ENCODE results near the gene DHX36.
A peak's percentile ranks its signal among the peaks of the same experiment; 100 is the strongest.

Gene DHX36

GRCh38 chr3:154285221-154285620, 39.1 kb downstream of the DHX36 start:
- no peak for DNase-seq

GRCh38 chr3:154280161-154280560, 44.1 kb downstream of the DHX36 start:
- no peak for DNase-seq

DNA sequence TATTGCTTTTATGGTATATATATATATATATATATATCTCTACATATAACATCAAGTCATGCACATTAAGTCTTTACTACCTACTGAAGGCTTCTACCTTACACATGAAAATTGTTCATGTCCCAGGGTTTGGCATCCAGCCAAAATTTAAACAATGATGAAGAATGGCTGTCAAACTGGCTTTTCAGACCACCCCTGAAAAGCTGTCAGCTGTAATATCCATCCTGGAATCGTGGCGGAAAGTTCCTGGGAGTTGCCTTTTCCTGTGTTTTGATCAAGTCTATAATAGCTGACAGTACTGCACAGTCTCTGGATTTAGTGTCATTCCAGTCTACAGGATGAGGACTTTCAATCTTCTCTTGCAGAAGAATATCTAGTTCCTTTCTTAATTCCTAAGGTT, 48.3 kb downstream of the DHX36 start:
- DNase-seq, result peak; percentile 29

DNA sequence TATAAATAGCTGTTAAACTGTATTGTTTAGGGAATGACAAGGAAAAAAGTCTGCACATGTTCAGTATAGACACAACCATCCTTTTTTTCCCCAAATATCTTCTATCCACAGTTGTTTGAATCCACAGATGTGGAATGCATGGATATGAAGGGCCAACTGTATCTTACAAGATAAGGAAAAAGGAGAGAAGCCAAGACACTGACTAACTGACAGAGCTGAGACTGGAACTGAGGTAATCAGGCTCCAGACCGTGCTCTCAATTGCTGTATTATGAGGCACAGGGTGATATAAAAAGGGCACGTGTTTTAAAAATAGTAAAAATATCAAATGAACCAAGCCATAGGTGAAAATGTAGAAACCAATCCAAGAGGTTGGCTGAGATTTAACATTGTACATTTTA, 49.0 kb downstream of the DHX36 start:
- no peak for DNase-seq

DNA sequence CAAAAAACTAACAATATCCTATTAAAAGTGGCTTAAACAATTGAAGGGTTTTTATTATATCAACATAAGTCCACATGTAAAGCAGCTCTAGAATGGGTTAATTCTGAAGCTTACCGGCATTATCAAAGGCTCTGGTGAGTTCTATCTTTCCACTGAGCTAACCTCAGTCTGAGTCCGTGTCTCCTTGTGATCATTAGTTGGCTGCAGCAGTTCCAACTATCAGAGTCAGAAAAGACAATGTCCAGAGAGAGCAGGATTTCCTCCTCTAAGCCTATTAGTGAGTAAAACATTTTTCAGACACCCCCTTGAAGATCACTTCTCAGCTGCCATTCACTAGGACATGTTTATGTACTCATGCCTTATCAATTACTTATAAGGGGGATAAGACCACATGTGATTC, 49.9 kb downstream of the DHX36 start:
- DNase-seq, result no peak

DNA sequence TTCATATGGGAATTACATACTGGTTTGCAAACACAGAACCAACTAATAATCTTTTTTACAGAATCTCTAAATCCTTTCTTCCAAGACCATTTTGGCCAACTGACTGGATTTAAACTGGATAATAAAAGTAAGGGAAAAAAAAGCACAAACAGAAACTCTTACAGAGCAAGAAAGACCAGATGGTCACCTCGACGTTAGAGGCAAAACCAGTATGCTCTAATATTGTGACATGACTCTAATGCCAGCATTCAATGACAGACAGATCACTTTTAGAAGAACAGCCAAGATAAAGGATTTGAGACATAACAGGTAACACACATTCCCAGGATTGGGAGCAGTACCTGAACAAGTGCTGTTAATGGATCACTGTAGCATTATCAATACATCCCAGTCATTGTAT, 50.9 kb downstream of the DHX36 start:
- no peak for DNase-seq

GRCh38 chr3:154254527-154254926, 69.8 kb downstream of the DHX36 start:
- no peak for DNase-seq

DNA sequence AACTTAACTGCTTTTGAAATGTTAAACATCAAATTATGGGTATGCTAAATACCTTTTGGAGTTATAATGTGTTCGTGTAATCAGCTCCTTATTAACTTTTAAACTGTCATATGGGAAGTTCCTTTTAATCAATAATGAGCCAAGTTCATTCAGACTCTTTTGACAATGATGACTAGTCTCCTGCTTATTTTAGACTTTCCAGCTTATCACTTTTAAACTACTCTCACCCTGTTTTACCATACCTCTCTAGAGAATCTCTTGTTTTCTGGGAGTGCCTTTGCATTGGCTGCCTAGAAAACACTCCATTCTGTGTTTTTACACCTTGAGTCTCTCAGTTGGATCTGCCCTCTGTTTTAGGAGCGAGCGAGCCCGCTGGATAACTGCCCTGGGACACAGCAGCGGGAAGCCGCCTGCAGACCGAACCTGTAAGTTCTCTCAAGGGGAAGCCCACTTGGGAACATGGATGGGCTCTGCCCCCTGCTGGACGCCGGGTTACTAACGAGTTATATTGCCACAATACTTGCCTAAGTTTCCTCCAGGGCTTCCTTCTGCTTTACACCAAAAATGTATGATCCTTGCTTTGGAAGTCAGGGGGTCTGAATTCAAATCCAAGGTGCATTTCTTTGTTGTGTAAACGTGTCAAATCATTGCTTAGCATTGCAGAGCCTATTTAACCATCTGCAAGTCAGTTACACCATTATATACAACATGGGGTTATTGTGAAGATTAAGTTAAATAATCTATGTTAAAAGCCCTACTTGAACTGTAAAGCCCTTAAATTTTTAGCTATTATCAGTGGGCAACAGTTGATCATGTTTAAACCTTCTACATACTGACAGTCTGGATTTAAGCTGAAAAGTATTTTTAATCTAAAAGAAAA, 71.3 kb downstream of the DHX36 start:
- peak; percentile 75 for DNase-seq

DNA sequence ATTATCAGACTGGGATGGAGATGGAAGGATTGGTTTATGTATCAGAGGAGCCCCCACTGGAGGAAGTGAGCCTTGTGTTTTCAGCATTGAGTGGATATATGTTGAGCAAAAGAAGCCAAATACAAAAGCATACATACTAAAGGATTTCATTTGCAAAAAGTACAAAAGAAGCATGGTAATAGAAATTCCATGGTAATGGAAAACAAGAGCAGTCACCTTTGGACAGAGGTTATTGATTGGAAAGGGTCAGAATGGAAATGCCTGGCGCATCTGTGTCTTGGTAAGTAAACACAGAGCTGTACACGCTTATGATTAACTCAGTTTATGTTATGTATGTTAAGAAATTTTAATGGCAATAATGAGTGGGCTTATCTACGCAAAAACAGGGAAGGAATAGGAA, 72.7 kb downstream of the DHX36 start:
- no peak for DNase-seq

GRCh38 chr3:154250291-154250690, 74.0 kb downstream of the DHX36 start:
- DNase-seq, result no peak

GRCh38 chr3:154247806-154248415, 76.4 kb downstream of the DHX36 start:
- DNase-seq, result no peak

GRCh38 chr3:154244644-154245043, 79.6 kb downstream of the DHX36 start:
- no peak for DNase-seq

DNA sequence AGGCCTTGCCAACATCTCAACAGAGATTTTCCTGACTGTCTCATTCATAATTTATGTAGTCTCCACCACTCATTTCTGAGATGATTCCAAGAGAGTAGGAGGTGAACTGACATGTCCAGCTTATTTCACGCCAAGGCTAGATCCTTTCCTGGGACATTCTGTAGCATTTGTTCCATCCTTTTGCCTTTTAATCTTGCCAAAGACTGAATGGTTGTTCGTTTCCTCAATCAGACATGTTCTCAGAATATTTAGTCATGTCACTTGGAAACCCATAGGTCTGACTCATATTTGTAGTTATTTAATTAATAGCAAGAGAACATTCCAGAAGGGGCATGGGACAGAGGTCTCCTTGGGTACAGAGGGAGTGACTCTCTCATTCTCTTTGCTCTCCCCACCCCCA, 80.9 kb downstream of the DHX36 start:
- no peak for DNase-seq

DNA sequence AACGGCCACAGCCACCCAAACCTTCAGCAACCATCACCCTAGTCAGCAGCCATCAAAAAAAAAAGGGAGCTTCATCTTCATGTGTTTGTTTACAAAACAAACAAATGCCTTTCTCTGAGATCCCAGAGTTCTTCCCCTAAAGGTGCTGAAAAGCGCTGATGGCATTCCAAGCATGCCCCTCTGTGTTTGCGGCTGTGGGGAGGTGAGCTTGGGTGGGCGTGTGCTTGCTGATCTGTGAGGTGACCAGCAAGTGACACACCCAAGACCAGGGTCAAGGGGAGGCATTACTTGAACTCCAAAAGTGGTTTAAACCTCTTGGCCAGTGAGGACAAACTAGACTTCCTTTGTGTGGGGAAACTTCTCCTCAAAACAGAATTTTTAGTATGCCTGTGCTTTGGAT, 81.5 kb downstream of the DHX36 start:
- no peak for DNase-seq

DNA sequence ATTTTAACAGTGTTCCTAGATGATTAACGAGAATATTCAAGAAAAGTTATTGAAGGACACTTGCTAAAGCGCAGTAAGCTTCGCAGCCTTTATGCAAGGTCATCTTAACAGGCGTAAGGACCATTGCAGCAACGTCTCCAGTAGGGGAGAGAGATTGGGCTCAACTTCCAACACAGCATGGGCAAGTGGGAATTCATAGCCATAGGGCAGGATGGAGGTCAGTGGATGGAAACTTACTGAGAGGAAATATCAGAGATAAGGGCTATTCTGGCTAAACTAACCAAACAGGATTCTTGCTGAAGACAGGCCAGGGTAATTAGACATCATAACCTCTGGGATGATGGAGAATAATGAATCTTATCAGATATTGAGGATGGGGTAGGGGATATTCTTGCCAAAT, 82.8 kb downstream of the DHX36 start:
- DNase-seq, result no peak

- no peak for DNase-seq
Observed at GRCh38 chr3:154240235-154240634, 84.1 kb downstream of the DHX36 start.

DNA sequence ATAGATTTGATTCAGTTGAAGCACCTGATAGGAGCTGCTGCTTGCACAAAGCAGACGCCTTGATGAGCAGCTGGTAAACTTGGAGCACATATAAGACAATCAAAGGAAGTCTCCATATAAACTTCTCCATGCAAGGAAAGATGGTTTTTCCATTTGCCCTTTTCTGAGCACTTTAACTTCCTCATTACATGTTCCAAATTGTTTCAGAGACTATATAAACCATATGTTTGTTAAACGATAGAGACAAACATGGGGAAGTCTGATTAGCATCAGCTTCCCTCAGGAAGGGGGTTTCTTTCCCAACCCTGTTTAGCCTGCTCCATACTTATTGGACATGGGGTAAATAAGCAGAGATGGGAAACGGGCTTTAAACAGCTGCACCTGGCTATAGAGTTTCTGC, 88.0 kb downstream of the DHX36 start:
- no peak for DNase-seq

DNA sequence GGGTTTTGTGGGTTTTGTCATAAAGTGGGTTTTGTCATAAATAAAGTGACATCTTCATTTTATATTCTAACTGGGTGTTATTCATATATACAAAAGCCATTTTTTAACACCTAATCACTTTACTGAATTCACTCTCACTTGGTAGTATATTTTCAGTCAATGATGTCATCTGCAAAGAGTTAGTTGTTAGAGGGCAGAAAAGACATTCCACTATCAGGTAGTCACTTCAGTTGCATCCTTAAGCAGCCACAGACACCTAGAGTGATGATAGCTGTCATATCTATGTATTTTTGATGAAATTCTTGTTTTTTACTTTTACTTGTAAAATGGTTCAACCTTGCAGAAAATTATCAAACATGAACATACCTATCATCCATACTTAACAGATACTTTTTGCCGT, 89.0 kb downstream of the DHX36 start:
- DNase-seq, result no peak

- no peak for DNase-seq
Observed at GRCh38 chr3:154229217-154229590, 95.1 kb downstream of the DHX36 start.

- no peak for DNase-seq
Observed at GRCh38 chr3:154228561-154229216, 95.6 kb downstream of the DHX36 start.

- DNase-seq, result no peak
Observed at GRCh38 chr3:154227531-154227930, 96.8 kb downstream of the DHX36 start.

GRCh38 chr3:154225536-154225935, 98.8 kb downstream of the DHX36 start:
- DNase-seq, result no peak

DNA sequence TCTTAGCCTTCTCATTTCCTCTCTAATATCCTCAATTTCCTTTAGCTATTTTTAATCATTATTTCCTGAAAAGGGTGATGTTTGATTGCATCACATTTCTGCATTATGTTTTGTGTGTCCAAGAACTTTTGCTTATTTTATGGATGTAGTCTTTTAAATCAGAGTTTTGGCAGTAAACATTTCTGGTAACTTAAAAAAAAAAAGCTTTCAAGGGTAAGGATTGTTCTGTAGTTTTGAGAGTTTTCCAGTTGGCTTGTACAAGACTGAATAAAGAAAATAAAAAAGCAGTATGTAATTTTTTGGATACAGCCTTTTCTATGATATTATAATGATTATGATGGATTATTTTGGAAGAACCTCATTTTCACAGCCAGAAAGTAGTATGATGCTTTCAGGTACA, 99.4 kb downstream of the DHX36 start:
- no peak for DNase-seq

DNA sequence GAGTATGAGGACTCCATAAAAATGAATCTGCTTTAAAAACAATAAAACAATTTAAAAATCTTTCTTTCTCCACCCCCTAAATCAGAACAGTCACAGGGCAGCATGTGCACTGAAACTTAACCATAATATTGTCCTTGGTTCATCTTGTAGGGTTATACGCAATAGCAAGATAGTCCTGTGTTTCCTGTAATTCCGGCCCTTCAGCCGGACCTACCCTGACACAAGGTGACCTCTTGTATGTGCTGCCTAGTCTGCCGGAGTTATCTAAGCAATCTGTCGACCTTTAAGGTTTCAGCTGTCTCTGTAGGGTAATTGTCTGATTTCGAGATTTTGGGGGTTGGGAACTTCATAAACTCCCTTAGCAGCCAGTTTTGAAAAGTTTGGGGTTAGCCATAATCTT, 99.9 kb downstream of the DHX36 start:
- DNase-seq, result no peak

All from NCI-H69 (cell line).